HG03571 (cell line): Measurements from ENCODE around the gene NKX6-2.
"Not testable (repeated sequence)": the region's sequence is repeated elsewhere in the genome, so short reads cannot be mapped to it uniquely, and the experiment has no call there.

Source experiments
- ATAC-seq: cut with Tn5 transposase; IDR thresholded peaks from one replicate; pipeline ENCODE4 v1.9.1; 2021; ENCODE audit not compliant: unreplicated experiment

The NKX6-2 gene

GRCh38 chr10:132785723-132786475 is at the start of gene NKX6-2:
Gene NKX6-2 (minus strand): TSS chr10:132786147. CDS start chr10:132785948, 199 bp downstream.
- no peak for ATAC-seq

- no peak for ATAC-seq
Observed at GRCh38 chr10:132834891-132835847, 49.2 kb upstream of the NKX6-2 start.

GRCh38 chr10:132834311-132834761 is 48.4 kb upstream of the NKX6-2 start:
- ATAC-seq, result no peak

GRCh38 chr10:132833421-132834111 is 47.6 kb upstream of the NKX6-2 start:
- ATAC-seq, result no peak

DNA sequence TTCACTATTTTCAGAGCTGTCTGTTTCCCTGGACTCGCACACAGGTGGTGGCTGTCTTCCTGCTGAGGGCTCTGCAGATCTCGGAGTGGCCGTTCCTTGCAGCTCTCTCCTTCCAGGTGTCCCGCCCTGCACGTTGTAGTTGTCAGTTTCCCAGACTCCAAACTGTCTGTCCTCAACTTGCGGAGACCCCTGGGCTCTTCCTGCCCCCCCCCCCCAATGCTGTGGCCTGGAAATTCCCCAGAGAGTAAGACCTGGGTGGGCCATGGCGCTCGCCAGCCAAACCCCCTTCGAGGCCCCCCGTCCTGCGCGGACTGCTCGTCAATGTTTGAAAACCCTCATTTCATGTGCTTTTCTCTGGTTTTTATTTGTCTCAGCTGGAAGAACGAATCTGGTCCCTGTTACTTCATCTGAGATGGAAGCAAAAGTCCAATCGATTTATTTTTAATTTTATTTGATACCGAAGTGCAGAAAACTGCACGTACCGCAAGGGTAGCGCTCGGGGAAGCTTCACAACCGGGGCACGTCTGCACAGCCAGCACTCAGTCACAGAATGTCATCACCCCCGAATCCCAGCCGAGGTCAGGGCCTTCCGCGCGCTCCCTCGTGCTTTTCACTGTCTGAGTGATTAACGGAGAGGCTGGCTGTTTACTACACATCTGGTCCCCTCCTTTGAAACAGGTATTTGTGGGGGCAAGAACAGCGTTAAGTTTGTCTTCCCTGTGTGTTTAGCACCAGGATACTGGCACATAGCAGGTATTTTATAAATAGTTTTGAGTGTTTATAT is 46.4 kb upstream of the NKX6-2 start:
- ATAC-seq, result no peak

DNA sequence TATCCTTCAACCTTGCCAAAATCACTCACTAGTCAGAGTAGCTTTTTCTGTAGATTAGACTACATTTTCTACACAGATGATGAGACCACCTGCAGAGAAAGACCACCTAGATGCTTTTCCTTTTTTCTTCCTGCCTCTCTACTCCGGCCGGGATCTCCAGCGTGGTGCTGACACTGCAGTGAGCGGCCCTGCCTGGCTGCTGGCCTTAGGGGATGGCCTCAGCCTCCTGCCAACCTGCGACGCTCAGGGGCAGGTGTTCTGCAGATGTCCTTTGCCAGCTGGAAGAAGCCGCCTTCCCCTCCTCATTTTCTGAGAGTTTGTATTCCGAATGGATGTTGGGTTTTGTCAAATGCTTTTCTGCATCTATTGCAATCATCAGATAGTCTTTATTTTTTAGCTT is 43.5 kb upstream of the NKX6-2 start:
- ATAC-seq, result no peak

- ATAC-seq, result no peak
Observed at GRCh38 chr10:132828681-132829080, 42.7 kb upstream of the NKX6-2 start.

DNA sequence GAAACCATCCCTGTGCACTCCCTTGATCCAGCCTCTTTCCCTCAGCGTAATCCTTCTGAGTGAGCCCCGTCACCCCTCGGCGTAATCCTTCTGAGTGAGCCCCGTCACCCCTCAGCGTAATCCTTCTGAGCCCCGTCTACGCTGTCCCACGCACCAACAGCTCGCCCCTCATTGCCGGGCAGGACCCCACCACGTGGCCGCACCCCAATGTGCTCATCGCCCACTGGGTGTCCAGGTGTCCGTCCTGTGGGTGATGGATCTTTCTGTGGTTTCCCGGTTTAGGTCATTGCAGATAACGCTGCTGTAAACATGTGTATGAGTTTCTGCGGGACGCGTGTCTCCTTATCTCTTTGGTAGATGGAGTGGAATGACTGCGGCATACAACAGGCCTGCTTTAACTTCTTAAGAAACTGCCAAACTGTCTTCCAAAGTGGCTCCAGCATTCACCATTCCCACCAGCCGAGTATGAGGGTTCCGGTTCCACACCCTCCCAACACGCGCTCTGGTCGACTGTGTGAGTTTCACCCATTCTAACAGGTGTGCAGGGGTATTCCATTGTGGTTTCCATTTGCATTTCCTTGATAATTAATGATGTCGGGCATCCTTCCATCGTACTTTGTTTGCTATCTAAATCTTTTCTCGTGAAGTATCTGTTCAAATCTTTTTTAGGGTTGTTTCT is 42.1 kb upstream of the NKX6-2 start:
- no peak for ATAC-seq

GRCh38 chr10:132827423-132827789 is 41.5 kb upstream of the NKX6-2 start:
- ATAC-seq, result no peak

DNA sequence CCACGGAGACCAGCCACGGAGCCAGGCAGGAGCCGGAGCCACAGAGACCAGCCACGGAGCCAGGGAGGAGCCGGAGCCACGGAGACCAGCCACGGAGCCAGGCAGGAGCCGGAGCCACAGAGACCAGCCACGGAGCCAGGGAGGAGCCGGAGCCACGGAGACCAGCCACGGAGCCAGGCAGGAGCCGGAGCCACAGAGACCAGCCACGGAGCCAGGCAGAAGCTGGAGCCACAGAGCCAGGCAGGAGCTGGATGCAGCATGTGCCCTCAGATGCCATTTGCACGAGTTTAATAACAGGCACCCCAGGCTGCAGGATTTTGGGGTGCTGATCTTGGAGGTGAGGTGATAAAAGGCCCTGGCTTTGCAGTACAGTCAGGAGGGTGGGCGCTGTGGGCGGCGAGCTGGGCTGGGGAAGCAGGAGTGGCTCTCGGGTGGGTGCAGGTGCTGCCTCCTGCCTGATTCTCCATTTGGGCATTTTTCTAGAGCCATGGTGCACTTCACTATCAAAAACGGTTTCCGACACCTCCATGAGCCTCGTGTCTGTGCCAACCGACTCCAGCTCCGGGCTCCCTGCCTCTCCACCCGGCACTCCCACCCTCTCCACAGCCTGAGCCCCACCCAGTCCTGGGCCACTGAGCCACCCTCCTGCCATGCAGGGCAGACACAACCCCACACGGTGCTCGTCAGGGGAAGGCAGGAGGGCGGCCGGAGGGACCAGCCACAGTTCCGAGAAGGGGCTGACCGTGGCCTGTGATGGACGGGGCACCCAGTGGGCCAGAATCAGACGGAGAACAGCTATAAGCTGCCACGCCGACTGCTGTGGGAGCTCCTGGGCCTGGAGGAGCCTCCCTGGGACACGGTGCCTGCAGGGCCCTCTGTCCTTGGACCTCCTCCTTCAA is 40.8 kb upstream of the NKX6-2 start:
- no peak for ATAC-seq

DNA sequence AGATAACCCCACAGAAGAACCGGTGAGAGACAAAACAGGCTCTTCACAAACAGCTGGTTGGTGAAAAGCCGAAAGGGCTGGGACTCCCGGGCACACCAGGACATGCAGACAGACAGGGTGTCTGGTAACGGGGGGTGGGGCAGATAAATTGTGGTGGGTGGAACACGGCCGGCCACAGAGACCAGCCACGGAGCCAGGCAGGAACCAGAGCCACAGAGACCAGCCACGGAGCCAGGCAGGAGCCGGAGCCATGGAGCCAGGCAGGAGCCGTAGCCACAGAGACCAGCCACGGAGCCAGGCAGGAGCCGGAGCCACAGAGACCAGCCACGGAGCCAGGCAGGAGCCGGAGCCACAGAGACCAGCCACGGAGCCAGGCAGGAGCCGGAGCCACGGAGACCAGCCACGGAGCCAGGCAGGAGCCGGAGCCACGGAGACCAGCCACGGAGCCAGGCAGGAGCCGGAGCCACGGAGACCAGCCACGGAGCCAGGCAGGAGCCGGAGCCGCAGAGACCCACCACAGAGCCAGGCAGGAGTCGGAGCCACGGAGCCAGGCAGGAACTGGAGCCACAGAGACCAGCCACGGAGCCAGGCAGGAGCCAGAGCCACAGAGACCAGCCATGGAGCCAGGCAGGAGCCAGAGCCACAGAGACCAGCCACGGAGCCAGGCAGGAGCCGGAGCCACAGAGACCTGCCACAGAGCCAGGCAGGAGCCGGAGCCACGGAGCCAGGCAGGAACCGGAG is 40.0 kb upstream of the NKX6-2 start:
- ATAC-seq, result not testable (repeated sequence)

DNA sequence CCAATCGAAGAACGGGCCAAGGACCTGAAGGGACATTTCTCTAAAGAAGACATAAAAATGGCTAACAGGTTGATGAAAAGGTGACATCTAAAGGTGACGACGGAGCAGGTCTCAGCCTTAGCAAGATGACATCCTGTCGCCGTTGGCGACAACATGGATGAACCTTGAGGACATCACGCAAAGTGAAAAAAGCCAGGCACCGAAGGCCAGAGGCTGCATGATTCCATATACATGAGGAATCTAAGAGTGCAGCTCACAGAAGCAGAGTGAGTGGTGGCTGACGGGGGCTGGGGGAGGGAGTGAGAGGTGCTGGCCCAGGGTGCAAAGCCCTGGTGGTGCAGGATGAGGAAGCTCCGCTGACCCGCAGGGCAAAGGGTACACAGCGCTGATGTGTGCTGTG is 34.1 kb upstream of the NKX6-2 start:
- ATAC-seq, result no peak

DNA sequence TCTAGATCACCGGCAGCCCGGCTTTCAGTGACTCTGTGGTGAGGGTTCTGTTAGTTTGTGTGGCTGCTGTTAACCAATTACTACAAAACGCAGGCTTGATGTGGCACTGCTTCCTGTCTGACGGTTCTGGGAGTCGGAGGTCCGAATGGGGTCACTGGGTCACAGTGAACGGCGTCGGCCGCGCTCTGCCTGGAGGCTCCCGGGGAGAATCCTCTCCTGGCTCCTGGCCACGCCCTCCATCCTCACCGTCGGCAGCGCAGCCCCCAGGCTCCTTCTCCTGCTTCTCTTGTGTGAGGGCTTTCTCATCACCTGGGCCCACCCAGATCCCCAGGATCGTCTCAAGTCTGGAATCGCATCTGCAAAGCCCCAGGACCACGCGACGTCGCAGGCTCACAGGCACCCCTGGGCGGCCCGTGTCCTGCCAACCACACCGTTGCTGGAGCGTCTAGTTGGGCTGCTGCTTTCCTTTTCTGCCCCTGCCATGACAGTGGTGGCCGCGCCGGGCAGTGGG is 31.8 kb upstream of the NKX6-2 start:
- no peak for ATAC-seq

- ATAC-seq, result no peak
Observed at GRCh38 chr10:132816718-132817117, 30.8 kb upstream of the NKX6-2 start.

DNA sequence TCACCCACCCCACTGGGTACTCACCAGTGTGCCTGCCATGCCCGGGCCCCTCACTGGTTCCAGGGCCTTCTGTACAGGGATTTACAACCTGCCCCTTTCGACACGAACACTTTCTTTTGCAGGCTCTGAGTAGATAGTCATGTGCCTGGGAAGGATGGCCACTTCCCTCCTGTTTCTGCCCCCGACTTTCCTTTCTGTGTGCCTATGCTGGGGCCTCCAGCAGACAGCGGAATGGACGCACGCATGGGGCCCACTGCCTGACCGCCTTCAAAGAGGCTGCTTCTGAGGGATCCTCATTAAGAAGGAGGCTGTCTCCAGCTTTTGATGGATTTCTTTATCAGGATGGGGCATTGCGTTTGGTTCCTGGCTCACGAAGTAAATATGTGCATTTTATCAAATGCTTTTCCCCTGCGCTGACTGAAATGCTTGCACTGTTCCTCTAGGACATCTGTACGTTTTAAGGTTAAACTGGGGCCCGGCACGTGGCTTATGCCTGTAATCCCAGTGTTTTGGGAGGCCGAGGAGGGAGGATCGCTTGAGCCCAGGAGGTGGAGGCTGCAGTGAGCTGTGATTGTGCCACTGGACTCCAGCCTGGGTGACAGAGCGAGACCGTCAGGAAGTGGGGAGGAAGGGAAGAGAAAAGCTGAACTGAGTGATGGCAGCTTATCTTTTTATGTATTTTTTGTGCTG is 29.4 kb upstream of the NKX6-2 start:
- ATAC-seq, result no peak

- ATAC-seq, result no peak
Observed at GRCh38 chr10:132814469-132814856, 28.5 kb upstream of the NKX6-2 start.
